GM12865 (cell line): ENCODE results near the gene RASSF9.

Experiments used
- DNase-seq: peaks from one replicate; pipeline ENCODE4 v3.0.0; 2010; ENCODE audit warnings: low read depth
- H3K4me3 ChIP-seq: 2 replicates; pipeline ENCODE4 v1.5.1; 2011; ENCODE audit warnings: mild to moderate bottlenecking, low read depth, low read length, control low read depth
- TF ChIP-seq, protein P1 (sequence below): IDR thresholded peaks from 2 replicates; pipeline ENCODE4 v1.5.1; 2011; ENCODE audit warnings: low read length, control low read depth, low read depth, inconsistent platforms; ENCODE audit not compliant: insufficient read depth; ENCODE audit errors: missing control alignments

RASSF9 gene

DNA sequence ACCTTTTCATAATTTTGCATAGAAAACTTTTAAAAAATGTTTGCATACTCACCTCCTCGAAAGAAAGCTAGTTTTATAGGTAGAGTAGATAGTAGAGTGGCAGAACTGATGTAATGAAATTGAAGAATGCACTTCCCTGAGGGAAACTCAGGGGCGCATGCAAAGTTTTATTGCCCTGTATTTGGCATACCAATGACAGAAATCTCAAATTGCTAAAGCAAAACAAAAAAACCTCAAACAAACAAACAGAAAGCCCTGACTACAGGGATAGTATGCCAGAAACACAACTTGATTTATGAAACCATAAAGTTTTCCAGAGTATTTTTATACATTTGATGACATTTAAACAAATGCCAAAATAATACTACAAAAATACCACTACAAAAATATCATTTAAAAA, 1.8 kb downstream of the RASSF9 start:
- TF ChIP-seq, protein P1, sequence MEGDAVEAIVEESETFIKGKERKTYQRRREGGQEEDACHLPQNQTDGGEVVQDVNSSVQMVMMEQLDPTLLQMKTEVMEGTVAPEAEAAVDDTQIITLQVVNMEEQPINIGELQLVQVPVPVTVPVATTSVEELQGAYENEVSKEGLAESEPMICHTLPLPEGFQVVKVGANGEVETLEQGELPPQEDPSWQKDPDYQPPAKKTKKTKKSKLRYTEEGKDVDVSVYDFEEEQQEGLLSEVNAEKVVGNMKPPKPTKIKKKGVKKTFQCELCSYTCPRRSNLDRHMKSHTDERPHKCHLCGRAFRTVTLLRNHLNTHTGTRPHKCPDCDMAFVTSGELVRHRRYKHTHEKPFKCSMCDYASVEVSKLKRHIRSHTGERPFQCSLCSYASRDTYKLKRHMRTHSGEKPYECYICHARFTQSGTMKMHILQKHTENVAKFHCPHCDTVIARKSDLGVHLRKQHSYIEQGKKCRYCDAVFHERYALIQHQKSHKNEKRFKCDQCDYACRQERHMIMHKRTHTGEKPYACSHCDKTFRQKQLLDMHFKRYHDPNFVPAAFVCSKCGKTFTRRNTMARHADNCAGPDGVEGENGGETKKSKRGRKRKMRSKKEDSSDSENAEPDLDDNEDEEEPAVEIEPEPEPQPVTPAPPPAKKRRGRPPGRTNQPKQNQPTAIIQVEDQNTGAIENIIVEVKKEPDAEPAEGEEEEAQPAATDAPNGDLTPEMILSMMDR, result no peak
- H3K4me3 ChIP-seq, result no peak overlapping the region
- no peak for DNase-seq

DNA sequence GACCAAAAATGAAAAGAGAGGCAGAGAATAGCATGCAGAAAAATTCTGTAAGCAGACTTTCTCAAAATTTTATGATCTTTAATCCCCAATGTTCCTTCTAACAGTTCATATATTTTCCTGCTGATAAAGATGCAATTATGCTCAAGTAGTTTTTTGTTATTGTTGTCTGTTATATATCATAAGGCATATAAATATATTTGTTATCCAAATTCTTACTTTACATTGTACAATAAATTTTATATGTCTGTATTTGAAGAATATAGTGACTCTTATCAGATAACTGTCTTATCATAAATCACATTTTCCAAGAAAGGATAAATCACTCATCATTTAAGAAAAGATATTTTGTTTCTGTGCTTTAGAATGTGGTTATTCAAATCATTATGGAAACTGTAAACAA, 2.6 kb downstream of the RASSF9 start:
- TF ChIP-seq, protein P1, result no peak
- no peak overlapping the region for H3K4me3 ChIP-seq
- no peak for DNase-seq

- TF ChIP-seq, protein P1, result no peak
- no peak for DNase-seq
- no peak overlapping the region for H3K4me3 ChIP-seq
Observed at GRCh38 chr12:85831327-85831990, 4.8 kb downstream of the RASSF9 start.

GRCh38 chr12:85829391-85829790, 6.8 kb downstream of the RASSF9 start:
- H3K4me3 ChIP-seq, result no peak overlapping the region
- no peak for DNase-seq
- TF ChIP-seq, protein P1, result no peak

DNA sequence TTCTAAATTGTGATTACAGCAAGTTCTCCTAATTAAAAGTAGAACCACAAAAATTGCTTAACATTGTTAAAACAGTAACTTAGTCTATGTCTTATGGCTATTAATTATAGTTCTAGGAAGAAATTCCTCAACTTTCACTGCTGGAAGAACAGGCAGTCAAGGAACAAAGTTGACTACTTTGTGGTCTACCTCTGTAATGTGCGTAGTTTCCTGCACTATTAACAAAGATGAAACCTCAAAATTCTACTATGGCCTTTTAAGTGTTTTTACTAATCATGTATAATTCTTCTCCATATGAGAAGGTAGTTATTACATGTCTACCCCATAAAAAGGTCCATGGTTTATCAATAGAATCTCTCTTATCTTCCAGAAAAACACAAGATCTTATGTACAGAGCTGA, 7.6 kb downstream of the RASSF9 start:
- no peak for DNase-seq
- TF ChIP-seq, protein P1, result no peak
- H3K4me3 ChIP-seq, result no peak overlapping the region

DNA sequence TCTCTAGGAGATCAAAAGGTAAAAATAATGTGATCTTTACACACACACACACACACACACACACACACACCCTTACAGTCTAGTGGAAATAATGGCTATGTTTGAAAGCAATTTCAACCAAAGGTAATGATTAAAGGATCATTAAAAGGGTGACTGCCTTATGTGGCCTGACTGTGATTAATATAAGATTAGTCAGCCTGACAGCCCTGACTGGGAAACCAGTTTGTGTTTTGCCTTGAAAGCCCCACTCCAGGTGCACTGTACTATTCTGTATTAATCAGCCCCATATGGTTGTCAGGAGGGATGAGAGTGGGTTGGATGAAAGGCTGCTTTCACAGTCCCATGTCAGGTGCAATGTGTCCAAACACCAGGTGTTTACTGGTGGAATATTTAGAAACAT, 10.5 kb downstream of the RASSF9 start:
- H3K4me3 ChIP-seq, result no peak overlapping the region
- no peak for DNase-seq
- TF ChIP-seq, protein P1, result no peak
